Omental fat pad (tissue), 4 donors: Measurements from ENCODE around the gene ST6GAL2. TPM values are rescaled to one million over a fixed set of nuclear protein-coding genes. Genes with fewer than 3 reads are reported as not detected.

ENCODE experiments used
- ATAC-seq: fragments of 150-250 bp; one replicate; pipeline ENCODE4 v1.9.1; 2016; ENCODE audit warnings: mild to moderate bottlenecking, moderate library complexity; ENCODE audit not compliant: low FRiP score
- DNase-seq: peaks from one replicate; pipeline ENCODE4 v3.0.0-alpha.2; 2019; ENCODE audit warnings: low spot score
- CTCF ChIP-seq, 3 donors: fragments of 450-650 bp; IDR thresholded peaks; one replicate each; pipeline ENCODE4 v1.5.1; 2016 to 2017; ENCODE audit warnings: antibody characterized with exemption in 3 of 3, mild to moderate bottlenecking in 3 of 3, moderate library complexity in 2 of 3
- total RNA-seq, 4 donors: library from RNA; depleted of rRNA; stranded (reverse); fragments of >200 nt; gene quantifications; one replicate each; pipeline ENCODE4 v1.1.0, GENCODE V29; 2016

ST6GAL2 gene
- total RNA-seq, 4 donors from 2014 or later = 0.13 to 1.7 (median 0.57) TPM

DNA sequence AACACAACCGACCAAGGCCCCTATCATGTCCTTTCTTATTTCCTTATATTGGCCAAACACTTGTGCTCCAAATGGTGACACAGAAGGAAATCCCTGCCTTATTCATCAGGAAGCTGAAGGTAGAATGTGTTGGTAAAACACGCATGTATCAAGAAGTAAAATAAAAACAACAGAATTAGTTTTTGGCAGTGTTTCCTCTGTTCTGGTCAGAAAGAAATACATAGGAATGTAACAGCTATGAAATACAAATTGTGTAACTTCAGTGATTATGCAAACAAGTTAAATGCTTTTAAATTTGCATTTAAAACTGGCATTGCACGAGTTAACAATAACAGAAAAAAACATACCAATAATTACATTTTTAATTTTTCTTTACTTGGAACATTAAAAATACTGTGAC is 19.3 kb downstream of the ST6GAL2 start:
- no peak for ATAC-seq
- no peak for DNase-seq
- no peak for TF ChIP-seq CTCF (IDR thresholded peaks at IDR 0.05)

GRCh38 chr2:106864051-106864450 is 21.9 kb downstream of the ST6GAL2 start:
- TF ChIP-seq CTCF (IDR thresholded peaks at IDR 0.05) = no peak
- ATAC-seq (no peak), DNase-seq (no peak)

GRCh38 chr2:106863387-106863786 is 22.6 kb downstream of the ST6GAL2 start:
- DNase-seq = no peak
- ATAC-seq = no peak
- no peak for TF ChIP-seq CTCF (IDR thresholded peaks at IDR 0.05)

DNA sequence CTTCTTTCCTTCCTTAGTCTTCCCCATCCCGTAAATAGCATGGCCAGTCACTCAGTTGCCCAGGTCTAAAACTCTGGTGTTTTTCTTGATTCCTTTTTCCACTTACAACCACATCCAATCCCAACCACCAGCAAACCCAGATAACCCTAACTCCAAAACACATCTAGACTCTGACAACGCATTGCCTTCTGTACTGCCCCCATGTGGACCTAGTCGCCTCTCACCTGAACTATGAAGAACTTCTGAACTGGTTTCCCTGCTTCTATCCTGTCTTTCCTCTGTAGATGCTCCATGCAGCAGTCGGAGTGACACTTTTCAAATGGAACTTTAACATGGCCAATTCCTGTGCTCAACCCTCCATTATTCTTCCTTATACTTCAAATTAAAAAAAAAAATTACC is 26.5 kb downstream of the ST6GAL2 start:
- DNase-seq (no peak), ATAC-seq (no peak)
- TF ChIP-seq CTCF (IDR thresholded peaks at IDR 0.05) = no peak

DNA sequence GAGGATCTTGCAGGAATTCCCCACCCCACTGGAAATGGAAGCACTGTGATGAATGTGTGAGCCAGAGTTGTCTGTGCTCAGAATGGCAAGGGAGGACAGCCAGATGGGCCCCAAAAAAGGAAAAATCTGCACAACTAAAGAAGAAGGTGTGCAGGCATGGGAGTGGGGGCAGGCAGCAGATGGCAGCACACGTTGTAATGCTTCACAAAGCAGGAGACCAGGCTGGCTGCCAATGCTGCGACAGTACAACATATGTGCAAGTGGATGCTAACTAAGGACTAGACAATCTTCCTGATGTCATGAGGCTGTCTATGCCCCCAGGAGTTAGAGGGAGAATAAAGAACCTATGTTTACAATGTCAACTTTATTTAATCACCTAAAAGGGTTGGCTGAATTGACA is 27.2 kb downstream of the ST6GAL2 start:
- no peak for TF ChIP-seq CTCF (IDR thresholded peaks at IDR 0.05)
- DNase-seq (no peak), ATAC-seq (no peak)

GRCh38 chr2:106857882-106858478 is 28.0 kb downstream of the ST6GAL2 start:
- no peak for DNase-seq
- TF ChIP-seq CTCF (IDR thresholded peaks at IDR 0.05) = no peak
- no peak for ATAC-seq

DNA sequence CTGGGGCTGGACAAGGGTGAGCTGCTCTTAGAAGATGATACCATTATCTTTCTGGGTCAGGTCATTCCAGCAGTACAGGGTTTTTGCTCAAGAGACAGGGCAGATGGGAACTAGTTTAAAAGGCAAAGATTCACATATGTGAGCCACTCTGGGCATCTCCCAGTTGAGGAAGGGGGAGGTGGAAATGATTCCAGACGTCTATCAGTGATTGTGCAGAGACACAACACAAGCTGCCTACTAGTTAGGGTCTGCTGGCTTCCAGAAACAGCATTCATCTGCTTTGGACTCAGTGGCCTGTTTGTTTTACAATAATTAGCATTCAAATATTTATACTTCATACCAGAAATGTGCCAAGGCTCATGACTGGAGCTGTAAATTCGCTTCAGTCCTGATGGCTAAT is 32.3 kb downstream of the ST6GAL2 start:
- ATAC-seq = no peak
- TF ChIP-seq CTCF (IDR thresholded peaks at IDR 0.05) = no peak
- DNase-seq = no peak
